HCT116 (cell line): ENCODE data around the gene DNAH10. TPM values are rescaled to one million over a fixed set of nuclear protein-coding genes. Genes with fewer than 3 reads are reported as not detected.

ENCODE experiments used
- ATAC-seq: fragments of 200-7000 bp; cut with Tn5 transposase; 2 replicates; pipeline ENCODE4 v1.9.1; 2020; ENCODE audit warnings: mild to moderate bottlenecking, moderate library complexity
- BruUV-seq: library from RNA; stranded (reverse); fragments of 400-500 nt; replicated peaks from 2 replicates; lab custom pipeline; 2021; lab: Mats Ljungman, UMichigan
- CTCF ChIA-PET: fragments of 300-600 bp; sonication (Branson Sonifier 250); formaldehyde crosslinking; loops from one replicate; lab custom pipeline; 2021; ENCODE audit warnings: antibody characterized with exemption; lab: Charles Lee
- POLR2A ChIA-PET: fragments of 300-600, 350-600 bp; sonication (Branson Sonifier 250); formaldehyde crosslinking; loops from one replicate; lab custom pipeline; 2021; ENCODE audit warnings: antibody characterized with exemption; lab: Charles Lee
- RAD21 ChIA-PET, 2 experiments: fragments of 300-600 bp; sonication (Branson Sonifier 250); formaldehyde crosslinking; loops; one replicate each; lab custom pipeline; 2023; ENCODE audit warnings: low total read pairs in 2 of 2; ENCODE audit not compliant: uncharacterized antibody in 2 of 2, unreplicated experiment in 2 of 2, low non-redundant PET in 1 of 2; lab: Charles Lee
- DNase-seq: peaks from one replicate; pipeline ENCODE4 v3.0.0-alpha.2; 2010; ENCODE audit warnings: low read depth, low spot score
- H2AFZ ChIP-seq: fragments of 200-600 bp; shearing (Covaris generic), sonication (generic); 2 replicates; pipeline ENCODE4 v1.6.1; 2017; ENCODE audit warnings: low read depth, mixed run types, mixed read lengths, antibody characterized with exemption, low read length; ENCODE audit not compliant: poor library complexity, severe bottlenecking
- H3K27ac ChIP-seq: 2 replicates; pipeline ENCODE4 v1.5.1; 2012; ENCODE audit warnings: low read depth, low read length
- H3K27me3 ChIP-seq: fragments of 200-600 bp; sonication (generic); 2 replicates; pipeline ENCODE4 v1.6.1; 2016; ENCODE audit warnings: mixed run types, low read length, mixed read lengths; ENCODE audit not compliant: insufficient read depth
- H3K36me3 ChIP-seq, 2 experiments: fragments of 200-500 bp in 1 of 2; fragments of 200-600 bp in 1 of 2; sonication (Bioruptor generic) in 1 of 2; sonication (generic) in 1 of 2; 2 replicates each; pipeline versions ENCODE4 v1.5.1 to v1.6.1; 2014 to 2016; ENCODE audit warnings: low read length in 2 of 2, inconsistent platforms in 1 of 2, mixed read lengths in 1 of 2, mixed run types in 1 of 2; ENCODE audit not compliant: insufficient read depth in 2 of 2, control insufficient read depth in 1 of 2
- H3K4me1 ChIP-seq, 2 experiments: fragments of 200-600 bp in 1 of 2; sonication (generic) in 1 of 2; 2 replicates each; pipeline versions ENCODE4 v1.5.1 to v1.6.1; 2012 to 2017; ENCODE audit warnings: low read length in 2 of 2, inconsistent platforms in 1 of 2, mild to moderate bottlenecking in 1 of 2, mixed read lengths in 1 of 2, mixed run types in 1 of 2, moderate library complexity in 1 of 2; ENCODE audit not compliant: insufficient read depth in 2 of 2, control insufficient read depth in 1 of 2
- H3K4me2 ChIP-seq: fragments of 200-600 bp; sonication (generic); 2 replicates; pipeline ENCODE4 v1.6.1; 2017; ENCODE audit warnings: mixed run types, low read length, mixed read lengths
- H3K4me3 ChIP-seq, 2 experiments: fragments of 200-600 bp in 1 of 2; sonication (generic) in 1 of 2; replicated peaks in 1 of 2; 2 replicates each; pipeline ENCODE4 v1.5.1; 2011 to 2016; ENCODE audit warnings: low read length in 2 of 2, control low read depth in 1 of 2, low read depth in 1 of 2, mild to moderate bottlenecking in 1 of 2, mixed read lengths in 1 of 2, mixed run types in 1 of 2
- H3K79me2 ChIP-seq: fragments of 200-600 bp; sonication (generic); 2 replicates; pipeline ENCODE4 v1.6.1; 2017; ENCODE audit warnings: mild to moderate bottlenecking, mixed run types, low read length, moderate library complexity, mixed read lengths; ENCODE audit not compliant: insufficient read depth
- H3K9ac ChIP-seq: fragments of 200-600 bp; sonication (generic); 2 replicates; pipeline ENCODE4 v1.6.1; 2016; ENCODE audit warnings: low read length, mixed read lengths
- H3K9me2 ChIP-seq: fragments of 200-600 bp; sonication (generic), shearing (Covaris generic); 2 replicates; pipeline ENCODE4 v1.6.1; 2017; ENCODE audit warnings: mixed run types, mild to moderate bottlenecking, moderate library complexity; ENCODE audit not compliant: insufficient read depth
- H3K9me3 ChIP-seq, 2 experiments: fragments of 200-500 bp in 1 of 2; fragments of 200-600 bp in 1 of 2; sonication (Bioruptor generic) in 1 of 2; sonication (generic) in 1 of 2; 2 replicates each; pipeline ENCODE4 v1.6.1; 2014 to 2017; ENCODE audit warnings: low read length in 2 of 2, mixed read lengths in 2 of 2, inconsistent platforms in 1 of 2, low read depth in 1 of 2, mild to moderate bottlenecking in 1 of 2, mixed run types in 1 of 2, moderate library complexity in 1 of 2; ENCODE audit not compliant: control insufficient read depth in 1 of 2, insufficient read depth in 1 of 2
- H4K20me1 ChIP-seq: fragments of 200-600 bp; sonication (generic), shearing (Covaris generic); 2 replicates; pipeline ENCODE4 v1.6.1; 2017; ENCODE audit warnings: mixed run types, mild to moderate bottlenecking, moderate library complexity; ENCODE audit not compliant: insufficient read depth
- ATF3 ChIP-seq: IDR thresholded peaks from 2 replicates; pipeline ENCODE4 v1.6.1; 2012
- CEBPB ChIP-seq: IDR thresholded peaks from 2 replicates; pipeline ENCODE4 v1.6.1; 2012; ENCODE audit warnings: low read depth
- CTCF ChIP-seq, 3 experiments: fragments of 200-600 bp in 1 of 3; sonication (generic) in 1 of 3; IDR thresholded peaks in 2 of 3; conservative IDR thresholded peaks in 1 of 3; 2 replicates each; pipeline ENCODE4 v1.5.1; 2012 to 2017; ENCODE audit warnings: low read depth in 2 of 3, low read length in 2 of 3, antibody characterized with exemption in 1 of 3, borderline replicate concordance in 1 of 3, control low read depth in 1 of 3, mild to moderate bottlenecking in 1 of 3, mixed read lengths in 1 of 3, mixed run types in 1 of 3, moderate library complexity in 1 of 3; ENCODE audit not compliant: insufficient read depth in 1 of 3
- EGR1 ChIP-seq: IDR thresholded peaks from 2 replicates; pipeline ENCODE4 v1.6.1; 2012; ENCODE audit warnings: low read depth
- EZH2 ChIP-seq: fragments of 200-600 bp; sonication (generic); IDR thresholded peaks from 2 replicates; pipeline ENCODE4 v1.6.1; 2017; ENCODE audit warnings: antibody characterized with exemption, mixed run types
- FOSL1 ChIP-seq: IDR thresholded peaks from 2 replicates; pipeline ENCODE4 v1.6.1; 2012; ENCODE audit warnings: low read depth
- POLR2A ChIP-seq: IDR thresholded peaks from 2 replicates; pipeline ENCODE4 v1.7.0; 2011; ENCODE audit warnings: borderline replicate concordance; ENCODE audit not compliant: insufficient read depth, insufficient read length; ENCODE audit errors: extremely low read depth
- POLR2AphosphoS5 ChIP-seq: IDR thresholded peaks from 2 replicates; pipeline ENCODE4 v1.6.1; 2011; ENCODE audit warnings: mild to moderate bottlenecking, low read depth, low read length, moderate library complexity
- REST ChIP-seq: IDR thresholded peaks from 2 replicates; pipeline ENCODE4 v1.6.1; 2012; ENCODE audit warnings: low read depth
- SP1 ChIP-seq: IDR thresholded peaks from 2 replicates; pipeline ENCODE4 v1.6.1; 2012; ENCODE audit warnings: low read depth
- SRF ChIP-seq: IDR thresholded peaks from 2 replicates; pipeline ENCODE4 v1.6.1; 2012; ENCODE audit warnings: low read depth
- YY1 ChIP-seq: IDR thresholded peaks from 2 replicates; pipeline ENCODE4 v1.6.1; 2011; ENCODE audit warnings: low read length, low read depth, moderate library complexity, mild to moderate bottlenecking; ENCODE audit not compliant: insufficient replicate concordance; ENCODE audit errors: extremely low read depth
- ZFX ChIP-seq: fragments of 450-650 bp; IDR thresholded peaks from 2 replicates; pipeline ENCODE4 v1.6.1; 2017
- ZNF274 ChIP-seq: fragments of 200-500 bp; sonication (Bioruptor generic); IDR thresholded peaks from 2 replicates; pipeline ENCODE4 v1.6.1; 2014; ENCODE audit warnings: mild to moderate bottlenecking, low read depth, low read length, inconsistent platforms
- intact Hi-C: fragments of 100-400 bp; cut with micrococcal nuclease; formaldehyde crosslinking; loops from 2 replicates; pipeline ENCODE4 v1.10.0; 2022
- total RNA-seq: library from RNA; stranded (reverse); gene quantifications from one replicate; pipeline ENCODE4 v1.2.1, GENCODE V29; 2021; ENCODE audit not compliant: unreplicated experiment

DNAH10 gene
- total RNA-seq, 1 experiment from 2014 or later = 1.3 TPM

GRCh38 chr12:123734268-123734667 is 27.8 kb upstream of the DNAH10 start:
- ChIA-PET RAD21 (no interaction called here), POLR2A (no interaction called here), CTCF (no interaction called here)
- ATAC-seq (no peak), DNase-seq (no peak)
- Histone ChIP-seq H3K4me3 (no peak overlapping the region), H3K27me3 (no peaks in the 10 kb centered on the region), H3K36me3 (peaks cover 15 to 20% of the 10 kb centered on the region in 2 experiments), H3K4me2 (no peak overlapping the region), H3K4me1 (no peaks in the 10 kb centered on the region), H3K79me2 (no peaks in the 10 kb centered on the region), H3K9ac (no peak overlapping the region), H2AFZ (no peak overlapping the region), H3K9me2 (no peaks in the 10 kb centered on the region), H4K20me1 (no peaks in the 10 kb centered on the region), H3K9me3 (no peaks in the 10 kb centered on the region), H3K27ac (no peak overlapping the region)
- intact Hi-C loops = no loop called here
- no TSS peak for BruUV-seq
- TF ChIP-seq YY1 = no peak
- TF ChIP-seq REST = no peak
- TF ChIP-seq FOSL1 = no peak
- TF ChIP-seq CTCF (IDR thresholded peaks at IDR 0.05 in 2 of 3, conservative IDR thresholded peaks at IDR 0.05 in 1 of 3; ENCODE audit: borderline replicate concordance in 1 of 3, insufficient read depth in 1 of 3, low read depth in 2 of 3, low read length in 2 of 3) = no peak
- no peak for TF ChIP-seq SP1
- TF ChIP-seq EGR1 = no peak
- TF ChIP-seq EZH2 = no peak
- TF ChIP-seq SRF = no peak
- TF ChIP-seq ATF3 = no peak
- TF ChIP-seq POLR2A = no peak
- TF ChIP-seq ZNF274 = no peak
- no peak for TF ChIP-seq CEBPB
- no peak for TF ChIP-seq ZFX
- no peak for TF ChIP-seq POLR2AphosphoS5
